ENCODE data around the gene STAG2. TPM values are rescaled to one million over a fixed set of nuclear protein-coding genes. Genes with fewer than 3 reads are reported as not detected.

The STAG2 gene
- total and polyA plus RNA-seq, 2 donors (not counting 1 experiment from before 2014, with no cell fraction given): 56.6 to 96.4 TPM

- no peaks in the 10 kb centered on the region for H3K9me3 ChIP-seq (ENCODE audit: control insufficient read depth, insufficient read depth, low read depth, low read length)
- no peak overlapping the region for H3K27ac ChIP-seq (ENCODE audit: insufficient read depth, low read length)
- no peak overlapping the region for H3K9ac ChIP-seq (ENCODE audit: insufficient read depth, low read length)
- DNase-seq (ENCODE audit: low read depth in 2 of 2): no peak
- H3K4me3 ChIP-seq (replicated peaks in 1 of 4; ENCODE audit: control extremely low read depth in 1 of 4, insufficient read depth in 1 of 4, low read depth in 3 of 4, low read length in 4 of 4): no peak overlapping the region
- no peak overlapping the region for H2AFZ ChIP-seq (ENCODE audit: low read length)
- H3K4me2 ChIP-seq (ENCODE audit: extremely low read depth, insufficient read depth, low read length): no peak overlapping the region
- no peaks in the 10 kb centered on the region for H4K20me1 ChIP-seq (ENCODE audit: control insufficient read depth, extremely low read depth, insufficient read depth, low read length)
- H3K4me1 ChIP-seq (ENCODE audit: control insufficient read depth, extremely low read depth, insufficient read depth, low read length): no peaks in the 10 kb centered on the region
- no peak for TF ChIP-seq EZH2 (IDR thresholded peaks at IDR 0.05; ENCODE audit: low read length, missing control alignments)
- no peak for TF ChIP-seq CTCF (conservative IDR thresholded peaks at IDR 0.05 in 1 of 2, IDR thresholded peaks at IDR 0.05 in 1 of 2; ENCODE audit: low read depth in 1 of 2, low read length in 2 of 2)
- no peaks in the 10 kb centered on the region for H3K27me3 ChIP-seq (ENCODE audit: control insufficient read depth, insufficient read depth, low read length)
- H3K36me3 ChIP-seq (ENCODE audit: control insufficient read depth, insufficient read depth, low read length): no peaks in the 10 kb centered on the region
- peaks cover 86% of the 10 kb centered on the region for H3K79me2 ChIP-seq (ENCODE audit: control insufficient read depth, insufficient read depth, low read length)
These were observed 7.0 kb downstream of the STAG2 start for GRCh38 chrX:123968383-123969050.

- no peaks in the 10 kb centered on the region for H3K27me3 ChIP-seq (ENCODE audit: control insufficient read depth, insufficient read depth, low read length)
- no peaks in the 10 kb centered on the region for H3K36me3 ChIP-seq (ENCODE audit: control insufficient read depth, insufficient read depth, low read length)
- H3K4me1 ChIP-seq (ENCODE audit: control insufficient read depth, extremely low read depth, insufficient read depth, low read length): no peaks in the 10 kb centered on the region
- no peaks in the 10 kb centered on the region for H3K9me3 ChIP-seq (ENCODE audit: control insufficient read depth, insufficient read depth, low read depth, low read length)
- TF ChIP-seq EZH2 (IDR thresholded peaks at IDR 0.05; ENCODE audit: low read length, missing control alignments) (no peak), CTCF (conservative IDR thresholded peaks at IDR 0.05 in 1 of 2, IDR thresholded peaks at IDR 0.05 in 1 of 2; ENCODE audit: low read depth in 1 of 2, low read length in 2 of 2) (no peak)
- no peak overlapping the region for H3K27ac ChIP-seq (ENCODE audit: insufficient read depth, low read length)
- H3K79me2 ChIP-seq (ENCODE audit: control insufficient read depth, insufficient read depth, low read length): peaks cover 70% of the 10 kb centered on the region
- H3K4me3 ChIP-seq (replicated peaks in 1 of 4; ENCODE audit: control extremely low read depth in 1 of 4, insufficient read depth in 1 of 4, low read depth in 3 of 4, low read length in 4 of 4): no peak overlapping the region
- H3K4me2 ChIP-seq (ENCODE audit: extremely low read depth, insufficient read depth, low read length): no peak overlapping the region
- H2AFZ ChIP-seq (ENCODE audit: low read length): no peak overlapping the region
- no peaks in the 10 kb centered on the region for H4K20me1 ChIP-seq (ENCODE audit: control insufficient read depth, extremely low read depth, insufficient read depth, low read length)
- peak in 1 of 2 donors; percentile 39 for DNase-seq (ENCODE audit: low read depth in 2 of 2)
- no peak overlapping the region for H3K9ac ChIP-seq (ENCODE audit: insufficient read depth, low read length)
These were observed 10.5 kb downstream of the STAG2 start for GRCh38 chrX:123971982-123972381.

- no peak for DNase-seq (ENCODE audit: low read depth in 2 of 2)
- H2AFZ ChIP-seq (ENCODE audit: low read length): no peak overlapping the region
- H3K4me3 ChIP-seq (replicated peaks in 1 of 4; ENCODE audit: control extremely low read depth in 1 of 4, insufficient read depth in 1 of 4, low read depth in 3 of 4, low read length in 4 of 4): no peak overlapping the region
- H3K79me2 ChIP-seq (ENCODE audit: control insufficient read depth, insufficient read depth, low read length): peaks cover 71% of the 10 kb centered on the region
- H3K9ac ChIP-seq (ENCODE audit: insufficient read depth, low read length): no peak overlapping the region
- no peaks in the 10 kb centered on the region for H3K4me1 ChIP-seq (ENCODE audit: control insufficient read depth, extremely low read depth, insufficient read depth, low read length)
- no peaks in the 10 kb centered on the region for H3K27me3 ChIP-seq (ENCODE audit: control insufficient read depth, insufficient read depth, low read length)
- H4K20me1 ChIP-seq (ENCODE audit: control insufficient read depth, extremely low read depth, insufficient read depth, low read length): no peaks in the 10 kb centered on the region
- H3K27ac ChIP-seq (ENCODE audit: insufficient read depth, low read length): no peak overlapping the region
- TF ChIP-seq CTCF (conservative IDR thresholded peaks at IDR 0.05 in 1 of 2, IDR thresholded peaks at IDR 0.05 in 1 of 2; ENCODE audit: low read depth in 1 of 2, low read length in 2 of 2) (no peak), EZH2 (IDR thresholded peaks at IDR 0.05; ENCODE audit: low read length, missing control alignments) (no peak)
- no peaks in the 10 kb centered on the region for H3K9me3 ChIP-seq (ENCODE audit: control insufficient read depth, insufficient read depth, low read depth, low read length)
- H3K36me3 ChIP-seq (ENCODE audit: control insufficient read depth, insufficient read depth, low read length): no peaks in the 10 kb centered on the region
- no peak overlapping the region for H3K4me2 ChIP-seq (ENCODE audit: extremely low read depth, insufficient read depth, low read length)
These were observed 12.4 kb downstream of the STAG2 start for GRCh38 chrX:123973921-123974320.

All from fibroblast of lung (primary cell).